ENCODE results near the gene IL17B.

GRCh38 chr5:149366169-149366729 lies 12.8 kb downstream of the IL17B start:
- TF ChIP-seq POLR2AphosphoS5 (IDR thresholded peaks at IDR 0.05) (no peak), POLR2A (IDR thresholded peaks at IDR 0.05) (no peak), EP300 (IDR thresholded peaks at IDR 0.05) (no peak)
- TF ChIP-seq, protein P1, sequence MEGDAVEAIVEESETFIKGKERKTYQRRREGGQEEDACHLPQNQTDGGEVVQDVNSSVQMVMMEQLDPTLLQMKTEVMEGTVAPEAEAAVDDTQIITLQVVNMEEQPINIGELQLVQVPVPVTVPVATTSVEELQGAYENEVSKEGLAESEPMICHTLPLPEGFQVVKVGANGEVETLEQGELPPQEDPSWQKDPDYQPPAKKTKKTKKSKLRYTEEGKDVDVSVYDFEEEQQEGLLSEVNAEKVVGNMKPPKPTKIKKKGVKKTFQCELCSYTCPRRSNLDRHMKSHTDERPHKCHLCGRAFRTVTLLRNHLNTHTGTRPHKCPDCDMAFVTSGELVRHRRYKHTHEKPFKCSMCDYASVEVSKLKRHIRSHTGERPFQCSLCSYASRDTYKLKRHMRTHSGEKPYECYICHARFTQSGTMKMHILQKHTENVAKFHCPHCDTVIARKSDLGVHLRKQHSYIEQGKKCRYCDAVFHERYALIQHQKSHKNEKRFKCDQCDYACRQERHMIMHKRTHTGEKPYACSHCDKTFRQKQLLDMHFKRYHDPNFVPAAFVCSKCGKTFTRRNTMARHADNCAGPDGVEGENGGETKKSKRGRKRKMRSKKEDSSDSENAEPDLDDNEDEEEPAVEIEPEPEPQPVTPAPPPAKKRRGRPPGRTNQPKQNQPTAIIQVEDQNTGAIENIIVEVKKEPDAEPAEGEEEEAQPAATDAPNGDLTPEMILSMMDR (IDR thresholded peaks at IDR 0.05) = no peak
